ENCODE results near the gene PLA2G2D. TPM values are rescaled to one million over a fixed set of nuclear protein-coding genes. Genes with fewer than 3 reads are reported as not detected.

Gene PLA2G2D
- not detected for total RNA-seq

GRCh38 chr1:20119347-20119746 is at the start of gene PLA2G2D:
PLA2G2D (minus strand) TSS chr1:20119536; CDS start chr1:20119498, 38 bp downstream.
- no peak for DNase-seq

- DNase-seq: no peak
Observed at GRCh38 chr1:20168564-20169491, 49.5 kb upstream of the PLA2G2D start.

GRCh38 chr1:20167126-20167525 is 47.8 kb upstream of the PLA2G2D start:
- no peak for DNase-seq

- no peak for DNase-seq
Observed at GRCh38 chr1:20166051-20166450, 46.7 kb upstream of the PLA2G2D start.

- DNase-seq: no peak
Observed at GRCh38 chr1:20165522-20165951, 46.2 kb upstream of the PLA2G2D start.

GRCh38 chr1:20164694-20165202 is 45.4 kb upstream of the PLA2G2D start:
- DNase-seq: no peak

GRCh38 chr1:20160034-20160433 is 40.7 kb upstream of the PLA2G2D start:
- DNase-seq: no peak

GRCh38 chr1:20158358-20159070 is 39.2 kb upstream of the PLA2G2D start:
- no peak for DNase-seq

GRCh38 chr1:20154301-20154831 is 35.0 kb upstream of the PLA2G2D start:
- no peak for DNase-seq

- no peak for DNase-seq
Observed at GRCh38 chr1:20153000-20153418, 33.7 kb upstream of the PLA2G2D start.

GRCh38 chr1:20152599-20152930 is 33.2 kb upstream of the PLA2G2D start:
- DNase-seq: no peak

- DNase-seq: peak; percentile 72
Observed at GRCh38 chr1:20151906-20152598, 32.7 kb upstream of the PLA2G2D start.

GRCh38 chr1:20150969-20151368 is 31.6 kb upstream of the PLA2G2D start:
- no peak for DNase-seq

GRCh38 chr1:20150326-20150705 is 31.0 kb upstream of the PLA2G2D start:
- no peak for DNase-seq

GRCh38 chr1:20149601-20150325 is 30.4 kb upstream of the PLA2G2D start:
- no peak for DNase-seq

GRCh38 chr1:20148571-20149500 is 29.5 kb upstream of the PLA2G2D start:
- no peak for DNase-seq

- no peak for DNase-seq
Observed at GRCh38 chr1:20147846-20148570, 28.7 kb upstream of the PLA2G2D start.

GRCh38 chr1:20143734-20144565 is 24.6 kb upstream of the PLA2G2D start:
- DNase-seq: no peak

- DNase-seq: no peak
Observed at GRCh38 chr1:20143318-20143717, 24.0 kb upstream of the PLA2G2D start.
